Measurements from ENCODE around the gene PRR14L. TPM values are rescaled to one million over a fixed set of nuclear protein-coding genes. Genes with fewer than 3 reads are reported as not detected.
"Not testable (repeated sequence)": the region's sequence is repeated elsewhere in the genome, so short reads cannot be mapped to it uniquely, and the experiment has no call there.

Gene PRR14L
- total RNA-seq, 1 donor from 2014 or later: 61.7 TPM

- no peak for DNase-seq (ENCODE audit: low spot score in 2 of 2, unreplicated experiment in 2 of 2)
- H3K4me1 Mint-ChIP-seq: peaks cover 2% of the 10 kb centered on the region
- H3K27me3 Mint-ChIP-seq (ENCODE audit: low read depth): no peaks in the 10 kb centered on the region
- TF ChIP-seq CTCF (IDR thresholded peaks at IDR 0.05; ENCODE audit: unreplicated experiment): no peak
- peak overlapping the region; percentile 51 for H3K27ac Mint-ChIP-seq
- peaks cover 20% of the 10 kb centered on the region for H3K36me3 Mint-ChIP-seq
- no peak overlapping the region for H3K4me3 Mint-ChIP-seq
- no peaks in the 10 kb centered on the region for H3K9me3 Mint-ChIP-seq
Measured at GRCh38 chr22:31680861-31681341, 69.0 kb downstream of the PRR14L start.

GRCh38 chr22:31678748-31679147 is 71.2 kb downstream of the PRR14L start:
- no peak for DNase-seq (ENCODE audit: low spot score in 2 of 2, unreplicated experiment in 2 of 2)
- TF ChIP-seq CTCF (IDR thresholded peaks at IDR 0.05; ENCODE audit: unreplicated experiment): no peak
- H3K4me3 Mint-ChIP-seq: no peak overlapping the region
- H3K27me3 Mint-ChIP-seq (ENCODE audit: low read depth): no peaks in the 10 kb centered on the region
- no peaks in the 10 kb centered on the region for H3K9me3 Mint-ChIP-seq
- H3K4me1 Mint-ChIP-seq: peaks cover 2% of the 10 kb centered on the region
- peaks cover 4% of the 10 kb centered on the region for H3K36me3 Mint-ChIP-seq
- no peak overlapping the region for H3K27ac Mint-ChIP-seq

- Mint-ChIP-seq H3K27me3 (ENCODE audit: low read depth) (no peaks in the 10 kb centered on the region), H3K4me3 (peak overlapping the region; percentile 69), H3K36me3 (no peaks in the 10 kb centered on the region), H3K9me3 (no peaks in the 10 kb centered on the region), H3K27ac (peak overlapping the region; percentile 82), H3K4me1 (peaks cover 2% of the 10 kb centered on the region)
- TF ChIP-seq CTCF (IDR thresholded peaks at IDR 0.05; ENCODE audit: unreplicated experiment): no peak
- DNase-seq (ENCODE audit: low spot score in 2 of 2, unreplicated experiment in 2 of 2): peak; percentile 63 to 82
Measured at GRCh38 chr22:31676700-31677099, 73.2 kb downstream of the PRR14L start.

- not testable (repeated sequence) for H3K27me3 Mint-ChIP-seq (ENCODE audit: low read depth); DNase-seq (ENCODE audit: low spot score in 2 of 2, unreplicated experiment in 2 of 2); H3K36me3 Mint-ChIP-seq; H3K4me3 Mint-ChIP-seq; H3K4me1 Mint-ChIP-seq; H3K9me3 Mint-ChIP-seq; H3K27ac Mint-ChIP-seq
Measured at GRCh38 chr22:31674219-31674618, 75.7 kb downstream of the PRR14L start.

- H3K9me3 Mint-ChIP-seq; DNase-seq (ENCODE audit: low spot score in 2 of 2, unreplicated experiment in 2 of 2); H3K27ac Mint-ChIP-seq; H3K27me3 Mint-ChIP-seq (ENCODE audit: low read depth); H3K4me3 Mint-ChIP-seq; H3K4me1 Mint-ChIP-seq; H3K36me3 Mint-ChIP-seq: not testable (repeated sequence)
Measured at GRCh38 chr22:31668849-31669248, 81.1 kb downstream of the PRR14L start.

- Mint-ChIP-seq H3K9me3 (no peaks in the 10 kb centered on the region), H3K27ac (peak overlapping the region; percentile 95), H3K27me3 (ENCODE audit: low read depth) (peaks cover 6% of the 10 kb centered on the region), H3K36me3 (no peaks in the 10 kb centered on the region), H3K4me3 (peak overlapping the region; percentile 94), H3K4me1 (peaks cover 18% of the 10 kb centered on the region)
- no peak for DNase-seq (ENCODE audit: low spot score in 2 of 2, unreplicated experiment in 2 of 2)
- no peak for TF ChIP-seq CTCF (IDR thresholded peaks at IDR 0.05; ENCODE audit: unreplicated experiment)
Measured at GRCh38 chr22:31662668-31663037, 87.3 kb downstream of the PRR14L start.
